ENCODE data around the gene RARA. TPM values are rescaled to one million over a fixed set of nuclear protein-coding genes. Genes with fewer than 3 reads are reported as not detected.

RARA gene
- total and polyA plus RNA-seq, 2 donors (not counting 1 experiment from before 2014, with no cell fraction given): 7.0 to 7.8 TPM

GRCh38 chr17:40354221-40355122, 45.5 kb downstream of the RARA start:
- no peak for TF ChIP-seq EZH2 (IDR thresholded peaks at IDR 0.05; ENCODE audit: low read length, missing control alignments)
- TF ChIP-seq, protein P1, sequence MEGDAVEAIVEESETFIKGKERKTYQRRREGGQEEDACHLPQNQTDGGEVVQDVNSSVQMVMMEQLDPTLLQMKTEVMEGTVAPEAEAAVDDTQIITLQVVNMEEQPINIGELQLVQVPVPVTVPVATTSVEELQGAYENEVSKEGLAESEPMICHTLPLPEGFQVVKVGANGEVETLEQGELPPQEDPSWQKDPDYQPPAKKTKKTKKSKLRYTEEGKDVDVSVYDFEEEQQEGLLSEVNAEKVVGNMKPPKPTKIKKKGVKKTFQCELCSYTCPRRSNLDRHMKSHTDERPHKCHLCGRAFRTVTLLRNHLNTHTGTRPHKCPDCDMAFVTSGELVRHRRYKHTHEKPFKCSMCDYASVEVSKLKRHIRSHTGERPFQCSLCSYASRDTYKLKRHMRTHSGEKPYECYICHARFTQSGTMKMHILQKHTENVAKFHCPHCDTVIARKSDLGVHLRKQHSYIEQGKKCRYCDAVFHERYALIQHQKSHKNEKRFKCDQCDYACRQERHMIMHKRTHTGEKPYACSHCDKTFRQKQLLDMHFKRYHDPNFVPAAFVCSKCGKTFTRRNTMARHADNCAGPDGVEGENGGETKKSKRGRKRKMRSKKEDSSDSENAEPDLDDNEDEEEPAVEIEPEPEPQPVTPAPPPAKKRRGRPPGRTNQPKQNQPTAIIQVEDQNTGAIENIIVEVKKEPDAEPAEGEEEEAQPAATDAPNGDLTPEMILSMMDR (conservative IDR thresholded peaks at IDR 0.05 in 1 of 2, IDR thresholded peaks at IDR 0.05 in 1 of 2; ENCODE audit: low read depth in 1 of 2, low read length in 2 of 2): no peak
- H3K27ac ChIP-seq (ENCODE audit: insufficient read depth, low read length): no peak overlapping the region
- no peak overlapping the region for H3K9ac ChIP-seq (ENCODE audit: insufficient read depth, low read length)
- DNase-seq (ENCODE audit: low read depth in 2 of 2): no peak
- no peaks in the 10 kb centered on the region for H3K9me3 ChIP-seq (ENCODE audit: control insufficient read depth, insufficient read depth, low read depth, low read length)
- no peak overlapping the region for H2AFZ ChIP-seq (ENCODE audit: low read length)
- peaks cover 18% of the 10 kb centered on the region for H3K4me1 ChIP-seq (ENCODE audit: control insufficient read depth, extremely low read depth, insufficient read depth, low read length)
- no peak overlapping the region for H3K4me3 ChIP-seq (replicated peaks in 1 of 4; ENCODE audit: control extremely low read depth in 1 of 4, insufficient read depth in 1 of 4, low read depth in 3 of 4, low read length in 4 of 4)
- peaks cover 27% of the 10 kb centered on the region for H3K36me3 ChIP-seq (ENCODE audit: control insufficient read depth, insufficient read depth, low read length)
- H3K4me2 ChIP-seq (ENCODE audit: extremely low read depth, insufficient read depth, low read length): no peak overlapping the region
- H3K27me3 ChIP-seq (ENCODE audit: control insufficient read depth, insufficient read depth, low read length): no peaks in the 10 kb centered on the region
- H4K20me1 ChIP-seq (ENCODE audit: control insufficient read depth, extremely low read depth, insufficient read depth, low read length): no peaks in the 10 kb centered on the region
- peaks cover 3% of the 10 kb centered on the region for H3K79me2 ChIP-seq (ENCODE audit: control insufficient read depth, insufficient read depth, low read length)

DNA sequence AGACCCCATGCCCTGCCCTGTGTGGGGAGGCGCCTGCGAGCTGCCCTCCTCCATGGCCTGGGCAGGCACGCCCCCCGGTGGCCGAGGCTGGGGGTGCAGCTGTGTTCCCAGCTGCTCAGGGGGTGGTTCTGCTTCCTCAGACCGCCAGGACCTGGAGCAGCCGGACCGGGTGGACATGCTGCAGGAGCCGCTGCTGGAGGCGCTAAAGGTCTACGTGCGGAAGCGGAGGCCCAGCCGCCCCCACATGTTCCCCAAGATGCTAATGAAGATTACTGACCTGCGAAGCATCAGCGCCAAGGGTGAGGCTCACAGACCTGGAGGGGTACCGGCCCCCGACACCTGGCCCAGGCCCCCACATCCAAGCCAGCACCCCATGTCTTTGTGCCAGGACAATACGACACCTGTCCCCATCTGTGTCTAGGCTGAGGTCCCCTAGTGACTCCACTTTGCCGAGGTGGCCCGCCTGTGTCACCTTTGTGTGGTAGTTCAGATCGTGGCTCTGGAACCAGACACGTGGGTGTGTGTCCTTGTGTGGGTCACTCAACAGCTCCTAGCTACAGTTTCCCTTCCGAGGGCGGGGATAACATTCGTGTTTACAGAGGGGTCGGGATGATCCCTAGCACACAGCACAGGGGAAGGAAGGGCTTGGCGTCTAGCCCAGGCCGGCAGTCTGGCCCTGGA, 46.3 kb downstream of the RARA start:
- no peak overlapping the region for H3K4me2 ChIP-seq (ENCODE audit: extremely low read depth, insufficient read depth, low read length)
- peak in 1 of 2 donors; percentile 56 for DNase-seq (ENCODE audit: low read depth in 2 of 2)
- TF ChIP-seq, protein P1 (conservative IDR thresholded peaks at IDR 0.05 in 1 of 2, IDR thresholded peaks at IDR 0.05 in 1 of 2; ENCODE audit: low read depth in 1 of 2, low read length in 2 of 2): peak; percentile 78 to 83
- TF ChIP-seq EZH2 (IDR thresholded peaks at IDR 0.05; ENCODE audit: low read length, missing control alignments): no peak

More for the DNA sequence above, 46.3 kb downstream of the RARA start:
- no peak overlapping the region for H2AFZ ChIP-seq (ENCODE audit: low read length)
- no peaks in the 10 kb centered on the region for H3K27me3 ChIP-seq (ENCODE audit: control insufficient read depth, insufficient read depth, low read length)
- no peak overlapping the region for H3K9ac ChIP-seq (ENCODE audit: insufficient read depth, low read length)
- no peak overlapping the region for H3K4me3 ChIP-seq (replicated peaks in 1 of 4; ENCODE audit: control extremely low read depth in 1 of 4, insufficient read depth in 1 of 4, low read depth in 3 of 4, low read length in 4 of 4)
- H3K9me3 ChIP-seq (ENCODE audit: control insufficient read depth, insufficient read depth, low read depth, low read length): no peaks in the 10 kb centered on the region
- peaks cover 22% of the 10 kb centered on the region for H3K36me3 ChIP-seq (ENCODE audit: control insufficient read depth, insufficient read depth, low read length)
- no peak overlapping the region for H3K27ac ChIP-seq (ENCODE audit: insufficient read depth, low read length)
- H3K79me2 ChIP-seq (ENCODE audit: control insufficient read depth, insufficient read depth, low read length): no peaks in the 10 kb centered on the region
- peaks cover 10% of the 10 kb centered on the region for H3K4me1 ChIP-seq (ENCODE audit: control insufficient read depth, extremely low read depth, insufficient read depth, low read length)
- H4K20me1 ChIP-seq (ENCODE audit: control insufficient read depth, extremely low read depth, insufficient read depth, low read length): no peaks in the 10 kb centered on the region

All from fibroblast of lung (primary cell).